HepG2 (cell line): ENCODE measurements around the gene LRRC45. TPM values are rescaled to one million over a fixed set of nuclear protein-coding genes. Genes with fewer than 3 reads are reported as not detected.

Experiments used
- AHR ChIP-seq: IDR thresholded peaks from 2 replicates; pipeline ENCODE4 v1.6.1; 2018; ENCODE audit warnings: missing genetic modification reagents, missing compliant biosample characterization
- GABPB1 ChIP-seq: IDR thresholded peaks from 2 replicates; pipeline ENCODE4 v1.6.1; 2016; ENCODE audit warnings: mild to moderate bottlenecking, missing genetic modification reagents, moderate library complexity, missing compliant biosample characterization
- IRF2 ChIP-seq: IDR thresholded peaks from 2 replicates; pipeline ENCODE4 v1.6.1; 2018; ENCODE audit warnings: missing genetic modification reagents, missing compliant biosample characterization
- JUND ChIP-seq: sonication (generic); formaldehyde crosslinking; IDR thresholded peaks from 2 replicates; pipeline ENCODE4 v1.8.0; 2022; ENCODE audit warnings: mild to moderate bottlenecking, missing genetic modification reagents
- KAT7 ChIP-seq: IDR thresholded peaks from 2 replicates; pipeline ENCODE4 v1.6.1; 2018; ENCODE audit warnings: borderline replicate concordance, missing compliant biosample characterization
- KAT8 ChIP-seq: IDR thresholded peaks from 2 replicates; pipeline ENCODE4 v1.6.1; 2016; ENCODE audit warnings: missing genetic modification reagents, missing compliant biosample characterization
- KLF12 ChIP-seq: sonication (generic); formaldehyde crosslinking; IDR thresholded peaks from 2 replicates; pipeline ENCODE4 v1.4.0; 2020; ENCODE audit warnings: missing genetic modification reagents, borderline replicate concordance
- MXI1 ChIP-seq: IDR thresholded peaks from 3 replicates; pipeline ENCODE4 v1.6.1; 2012; ENCODE audit warnings: low read depth, low read length, inconsistent platforms, borderline replicate concordance
- NAIF1 ChIP-seq: sonication (generic); formaldehyde crosslinking; IDR thresholded peaks from 2 replicates; pipeline ENCODE4 v1.5.0; 2020; ENCODE audit warnings: mild to moderate bottlenecking, missing genetic modification reagents, borderline replicate concordance
- NFKB2 ChIP-seq: sonication (generic); formaldehyde crosslinking; IDR thresholded peaks from 2 replicates; pipeline ENCODE4 v1.4.0; 2020; ENCODE audit warnings: missing genetic modification reagents, borderline replicate concordance
- PCBP1 ChIP-seq: fragments of 200-400 bp; formaldehyde crosslinking; IDR thresholded peaks from 2 replicates; pipeline ENCODE4 v1.6.1; 2017; ENCODE audit warnings: mild to moderate bottlenecking, low read depth, low read length, borderline replicate concordance
- REXO4 ChIP-seq: sonication (generic); formaldehyde crosslinking; IDR thresholded peaks from 2 replicates; pipeline ENCODE4 v1.8.0; 2022; ENCODE audit warnings: missing genetic modification reagents, mild to moderate bottlenecking, borderline replicate concordance
- RFX5 ChIP-seq: IDR thresholded peaks from 2 replicates; pipeline ENCODE4 v1.6.1; 2011; ENCODE audit warnings: low read depth, low read length, improper control_type of control experiment
- TARDBP ChIP-seq: sonication (generic); formaldehyde crosslinking; IDR thresholded peaks from 2 replicates; pipeline ENCODE4 v1.8.0; 2022; ENCODE audit warnings: mild to moderate bottlenecking, missing genetic modification reagents
- TEAD2 ChIP-seq: sonication (generic); formaldehyde crosslinking; IDR thresholded peaks from 2 replicates; pipeline ENCODE4 v1.9.0; 2021; ENCODE audit warnings: missing genetic modification reagents
- TEAD3 ChIP-seq: optimal IDR thresholded peaks from 2 replicates; pipeline ENCODE3; 2016; ENCODE audit warnings: borderline replicate concordance
- THAP9 ChIP-seq: sonication (generic); formaldehyde crosslinking; IDR thresholded peaks from 2 replicates; pipeline ENCODE4; 2020; ENCODE audit warnings: missing genetic modification reagents, mild to moderate bottlenecking, borderline replicate concordance
- TMF1 ChIP-seq: sonication (generic); formaldehyde crosslinking; IDR thresholded peaks from 2 replicates; pipeline ENCODE4 v1.8.1; 2022; ENCODE audit warnings: low read depth, missing genetic modification reagents
- ZBTB38 ChIP-seq: sonication (generic); formaldehyde crosslinking; IDR thresholded peaks from 2 replicates; pipeline ENCODE4 v1.5.1; 2020; ENCODE audit warnings: mild to moderate bottlenecking, missing genetic modification reagents
- ZNF224 ChIP-seq: sonication (generic); formaldehyde crosslinking; IDR thresholded peaks from 2 replicates; pipeline ENCODE4 v1.5.0; 2020; ENCODE audit warnings: mild to moderate bottlenecking, missing genetic modification reagents
- ZNF263 ChIP-seq: sonication (generic); formaldehyde crosslinking; IDR thresholded peaks from 2 replicates; pipeline ENCODE4 v1.4.0; 2020; ENCODE audit warnings: missing genetic modification reagents
- ZNF468 ChIP-seq: sonication (generic); formaldehyde crosslinking; IDR thresholded peaks from 2 replicates; pipeline ENCODE4 v1.8.0; 2022; ENCODE audit warnings: mild to moderate bottlenecking, moderate library complexity, missing genetic modification reagents
- ZNF550 ChIP-seq: sonication (generic); formaldehyde crosslinking; IDR thresholded peaks from 2 replicates; pipeline ENCODE4 v1.4.0; 2020; ENCODE audit warnings: mild to moderate bottlenecking, missing genetic modification reagents, borderline replicate concordance
- ZNF839 ChIP-seq: sonication (generic); formaldehyde crosslinking; IDR thresholded peaks from 2 replicates; pipeline ENCODE4 v1.4.0; 2020; ENCODE audit warnings: missing genetic modification reagents, mild to moderate bottlenecking, borderline replicate concordance
- ZNF879 ChIP-seq: sonication (generic); formaldehyde crosslinking; IDR thresholded peaks from 2 replicates; pipeline ENCODE4 v1.8.1; 2023; ENCODE audit warnings: missing genetic modification reagents
- polyA plus RNA-seq, 8 experiments: library from polyadenylated mRNA; depleted of rRNA in 3 of 8; stranded (reverse) in 7 of 8; unstranded in 1 of 8; fragments of >200 nt; fragmentation: Illumina TruSeq in 4 of 8; extraction: Trizol in 4 of 8; gene quantifications; 2 replicates each; pipeline versions ENCODE4 v1.2.1 to v1.2.3, GENCODE V29; 2011 to 2016; ENCODE audit warnings: low read depth in 4 of 8, missing spikeins in 1 of 8, mixed read lengths in 1 of 8; ENCODE audit not compliant: insufficient read depth in 1 of 8
- total RNA-seq, 5 experiments: library from RNA; depleted of rRNA; stranded (reverse); fragments of >200 nt; fragmentation: Illumina TruSeq; extraction: Trizol; gene quantifications; 2 replicates each; pipeline ENCODE4 v1.2.3, GENCODE V29; 2016; ENCODE audit warnings: low read depth in 1 of 5
- TF ChIP-seq, protein P1 (sequence below): sonication (generic); formaldehyde crosslinking; IDR thresholded peaks from 2 replicates; pipeline ENCODE4 v1.4.0; 2020; ENCODE audit warnings: missing genetic modification reagents, borderline replicate concordance

Gene LRRC45
- total and polyA plus RNA-seq, 2 of the 13 experiments (the other 11 are each of a cell fraction or from before 2014, with no cell fraction given) = 11.6 to 48.1 TPM

GRCh38 chr17:82023447-82024241 lies 539 bp downstream of the LRRC45 start (continued):
- TF ChIP-seq GABPB1 (CRISPR knock-in tag) (no peak), ZNF468 (CRISPR knock-in tag) (peak; percentile 24; the same call in 1 of the 2 replicates), NFKB2 (CRISPR knock-in tag) (0 out of 2 replicates have a peak, but pooled peaks have one; percentile 26), JUND (CRISPR knock-in tag) (no peak), TEAD3 (CRISPR knock-in tag) (no peak), ZBTB38 (CRISPR knock-in tag) (peak; percentile 73; the same call in 1 of the 2 replicates), ZNF879 (CRISPR knock-in tag) (0 out of 2 replicates have a peak, but pooled peaks have one; percentile 13), KAT8 (CRISPR knock-in tag) (no peak; the same call in 1 of the 2 replicates), ZNF550 (CRISPR knock-in tag) (no peak), TEAD2 (CRISPR knock-in tag) (no peak), TARDBP (peak; percentile 18; the same call in 1 of the 2 replicates), THAP9 (CRISPR knock-in tag) (peak; percentile 53; the same call in 1 of the 2 replicates), AHR (no peak), RFX5 (no peak), MXI1 (peak; percentile 9; the same call in 1 of the 3 replicates), IRF2 (no peak), REXO4 (CRISPR knock-in tag) (no peak), KAT7 (no peak), ZNF839 (no peak), NAIF1 (CRISPR knock-in tag) (no peak), KLF12 (no peak), PCBP1 (no peak), TMF1 (peak; percentile 78), ZNF263 (CRISPR knock-in tag) (no peak; the same call in 1 of the 2 replicates), ZNF224 (CRISPR knock-in tag) (no peak)
- TF ChIP-seq, protein P1, sequence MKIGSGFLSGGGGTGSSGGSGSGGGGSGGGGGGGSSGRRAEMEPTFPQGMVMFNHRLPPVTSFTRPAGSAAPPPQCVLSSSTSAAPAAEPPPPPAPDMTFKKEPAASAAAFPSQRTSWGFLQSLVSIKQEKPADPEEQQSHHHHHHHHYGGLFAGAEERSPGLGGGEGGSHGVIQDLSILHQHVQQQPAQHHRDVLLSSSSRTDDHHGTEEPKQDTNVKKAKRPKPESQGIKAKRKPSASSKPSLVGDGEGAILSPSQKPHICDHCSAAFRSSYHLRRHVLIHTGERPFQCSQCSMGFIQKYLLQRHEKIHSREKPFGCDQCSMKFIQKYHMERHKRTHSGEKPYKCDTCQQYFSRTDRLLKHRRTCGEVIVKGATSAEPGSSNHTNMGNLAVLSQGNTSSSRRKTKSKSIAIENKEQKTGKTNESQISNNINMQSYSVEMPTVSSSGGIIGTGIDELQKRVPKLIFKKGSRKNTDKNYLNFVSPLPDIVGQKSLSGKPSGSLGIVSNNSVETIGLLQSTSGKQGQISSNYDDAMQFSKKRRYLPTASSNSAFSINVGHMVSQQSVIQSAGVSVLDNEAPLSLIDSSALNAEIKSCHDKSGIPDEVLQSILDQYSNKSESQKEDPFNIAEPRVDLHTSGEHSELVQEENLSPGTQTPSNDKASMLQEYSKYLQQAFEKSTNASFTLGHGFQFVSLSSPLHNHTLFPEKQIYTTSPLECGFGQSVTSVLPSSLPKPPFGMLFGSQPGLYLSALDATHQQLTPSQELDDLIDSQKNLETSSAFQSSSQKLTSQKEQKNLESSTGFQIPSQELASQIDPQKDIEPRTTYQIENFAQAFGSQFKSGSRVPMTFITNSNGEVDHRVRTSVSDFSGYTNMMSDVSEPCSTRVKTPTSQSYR = no peak
